NB4 (cell line): Measurements from ENCODE around the gene KIF27.

ENCODE experiments used
- CTCF ChIP-seq: IDR thresholded peaks from one replicate; pipeline ENCODE4 v1.5.1; 2012; ENCODE audit warnings: low read depth, low read length
- POLR2A ChIP-seq: IDR thresholded peaks from 2 replicates; pipeline ENCODE4 v1.6.1; 2011; ENCODE audit warnings: mild to moderate bottlenecking; ENCODE audit not compliant: insufficient read length; ENCODE audit errors: extremely low read depth
- TF ChIP-seq, protein P1 (sequence below): IDR thresholded peaks from 2 replicates; pipeline ENCODE4 v1.6.1; 2011; ENCODE audit warnings: low read depth, low read length

DNA sequence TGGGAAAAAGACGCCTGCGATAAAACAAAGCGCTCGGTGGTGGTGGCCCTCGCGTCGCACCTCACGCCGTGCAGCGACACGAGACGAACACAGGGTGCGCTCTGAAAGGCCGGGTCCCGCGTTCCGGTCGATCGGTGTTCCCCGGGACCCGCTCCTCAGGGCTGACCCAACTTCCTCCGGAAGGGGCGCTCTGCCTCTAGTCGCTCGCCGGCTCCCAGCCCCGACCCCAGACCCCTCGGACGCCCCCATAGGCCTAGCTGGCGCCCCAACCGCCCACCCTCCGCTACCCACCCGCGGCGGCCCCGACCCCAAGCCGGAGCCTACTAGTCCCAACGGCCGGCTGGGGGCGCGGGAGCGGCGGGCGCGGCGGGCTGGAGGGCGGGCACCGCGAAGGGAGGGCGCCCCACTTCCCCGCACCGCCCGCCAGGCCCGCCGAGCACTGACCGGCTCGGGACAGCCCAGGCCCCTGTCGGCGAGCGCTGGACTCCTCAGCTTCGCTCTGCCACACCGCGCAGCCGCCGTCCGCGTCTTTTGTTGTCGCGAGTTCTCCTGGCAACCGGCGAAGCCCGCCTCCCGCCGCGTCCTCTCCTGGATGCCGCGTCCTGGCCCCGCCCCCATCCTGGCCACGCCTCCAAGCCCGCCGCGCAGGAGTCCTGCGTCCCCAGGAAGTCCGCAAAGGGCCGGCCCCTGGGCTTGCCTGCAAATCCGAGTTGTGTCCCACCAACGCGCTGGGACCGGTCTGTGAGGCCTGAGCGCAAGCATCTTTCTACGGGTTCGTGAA is at the start of gene KIF27:
- TF ChIP-seq CTCF, result peak; percentile 15
- TF ChIP-seq POLR2A, result peak; percentile 86
- TF ChIP-seq, protein P1, sequence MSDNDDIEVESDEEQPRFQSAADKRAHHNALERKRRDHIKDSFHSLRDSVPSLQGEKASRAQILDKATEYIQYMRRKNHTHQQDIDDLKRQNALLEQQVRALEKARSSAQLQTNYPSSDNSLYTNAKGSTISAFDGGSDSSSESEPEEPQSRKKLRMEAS, result peak; percentile 90
